Heart right ventricle (tissue), 16 donors: ENCODE results near the gene UST. TPM values are rescaled to one million over a fixed set of nuclear protein-coding genes. Genes with fewer than 3 reads are reported as not detected.

Experiments used
- ATAC-seq, 8 donors: fragments of 200-7000 bp; cut with Tn5 transposase; one replicate each; pipeline ENCODE4 v1.9.1; 2020; ENCODE audit warnings: mild to moderate bottlenecking in 8 of 8, moderate library complexity in 8 of 8, moderate number of reproducible peaks in 1 of 8
- DNase-seq, 2 donors: peaks; one replicate each; pipeline ENCODE4 v3.0.0-alpha.2; 2020
- H3K27ac ChIP-seq, 10 donors: fragments of 200-600 bp; sonication (generic) in 2 of 10; one replicate each; pipeline versions ENCODE4 v1.5.0 to v1.8.0; 2020 to 2022; ENCODE audit warnings: mild to moderate bottlenecking in 3 of 10
- H3K27me3 ChIP-seq, 7 donors: fragments of 200-600 bp; one replicate each; pipeline ENCODE4 v1.8.0; 2021 to 2022; ENCODE audit warnings: mild to moderate bottlenecking in 2 of 7
- H3K36me3 ChIP-seq, 9 donors: fragments of 200-600 bp; sonication (generic) in 1 of 9; one replicate each; pipeline versions ENCODE4 v1.5.0 to v1.8.0; 2020 to 2022; ENCODE audit warnings: mild to moderate bottlenecking in 2 of 9
- H3K4me1 ChIP-seq, 9 donors: fragments of 200-600 bp; sonication (generic) in 1 of 9; one replicate each; pipeline versions ENCODE4 v1.5.0 to v1.8.0; 2020 to 2022; ENCODE audit warnings: mild to moderate bottlenecking in 4 of 9
- H3K4me3 ChIP-seq, 10 donors: fragments of 200-600 bp; sonication (generic) in 2 of 10; one replicate each; pipeline versions ENCODE4 v1.5.0 to v1.8.0; 2020 to 2022; ENCODE audit warnings: mild to moderate bottlenecking in 7 of 10, moderate library complexity in 2 of 10
- H3K9me3 ChIP-seq, 11 donors: fragments of 200-600 bp in 10 of 11; sonication (generic) in 2 of 11; one replicate each; pipeline versions ENCODE4 v1.5.0 to v1.8.0; 2013 to 2022; ENCODE audit warnings: mild to moderate bottlenecking in 2 of 11, control low read depth in 1 of 11, moderate library complexity in 1 of 11
- WGBS, 2 donors: extraction: QIAGEN DNeasy Blood & Tissue Kit; methylation state at CpG; one replicate each; pipeline ENCODE4 v1.1.7; 2013; ENCODE audit warnings: inconsistent platforms in 1 of 2; 5-methylcytosine and 5-hydroxymethylcytosine counted together
- intact Hi-C, 10 donors: fragments of 100-400 bp; cut with DNase I; formaldehyde crosslinking; loops; one replicate each; pipeline versions ENCODE4 v1.11.1 to v1.14.2; 2022
- polyA plus RNA-seq, 2 donors: library from polyadenylated mRNA; stranded (reverse); fragments of 200-250 nt; gene quantifications; one replicate each; pipeline ENCODE4 v1.2.3, GENCODE V29; 2013
- total RNA-seq, 10 donors: library from RNA; stranded (reverse); fragmentation: NEBNext Ultra II Directional in 3 of 10; extraction: Animal tissue kit (Norgen Biotek cat#: 25700) in 3 of 10; gene quantifications; one replicate each; pipeline versions ENCODE4 v1.2.1 to v1.2.4, GENCODE V29; 2021 to 2023
- TF ChIP-seq, protein P1 (sequence below), 9 donors: fragments of 200-600 bp; sonication (generic) in 2 of 9; IDR thresholded peaks; one replicate each; pipeline versions ENCODE4 v1.5.0 to v1.8.0; 2021 to 2022; ENCODE audit warnings: antibody characterized with exemption in 9 of 9, mild to moderate bottlenecking in 5 of 9, moderate library complexity in 1 of 9
- donor health status: Arrhythmogenic right ventricular cardiomyopathy.
- donor health status: ischemic (EF 13 %, LVEDD 7.1; RV severe dilation, severe dysfunction).
- donor health status: healthy with polysubstance abuse.
- donor health status: DM: no; HTN: yes; CAD: no.
- donor health status: DM: no; HTN: no; CAD: no.
- donor health status: ischemic (EF 25% LVEDD 6.9; RV normal size, moderate dysfunction).
- donor health status: ischemic (EF 25% LVEDD 5.7; RV mildly dilated, moderate dysfunction).
- donor health status: healthy.
- donor health status: DM: yes; HTN: yes; CAD: no.
- donor health status: Ischemic cardiomyopathy.
- donor health status: ischemic (EF 35%, LVEDD 5.7; RV mildly dilated, moderate dysfunction).
- donor health status: nonischemic (EF 11% LVEDD 7.7; RV severe dilation, severe dysfunction).
- donor health status: DM: yes; HTN: yes; CAD: no.
- donor health status: PGD.
- donor health status: ischemic (EF 29% LVEDD 5.4; RV normal size, mild dysfunction).
- donor health status: nonischemic (EF 23%, LVEDD 6.1; RV moderate dilation, normal function).

The UST gene
- total and polyA plus RNA-seq, 12 donors, result 1.6 to 4.1 (median 2.3) TPM

- ATAC-seq, result no peak
- Histone ChIP-seq H3K4me3 (no peak overlapping the region), H3K36me3 (no peaks in the 10 kb centered on the region), H3K27me3 (no peaks in the 10 kb centered on the region), H3K27ac (no peak overlapping the region), H3K4me1 (peaks cover 0 to 8% (median 0%) of the 10 kb centered on the region in 9 donors), H3K9me3 (peaks cover 0 to 22% (median 6%) of the 10 kb centered on the region in 11 donors)
- WGBS, 2 donors, result 94 to 95% methylated on average over 1 of the region's 1 CpG
- TF ChIP-seq, protein P1, sequence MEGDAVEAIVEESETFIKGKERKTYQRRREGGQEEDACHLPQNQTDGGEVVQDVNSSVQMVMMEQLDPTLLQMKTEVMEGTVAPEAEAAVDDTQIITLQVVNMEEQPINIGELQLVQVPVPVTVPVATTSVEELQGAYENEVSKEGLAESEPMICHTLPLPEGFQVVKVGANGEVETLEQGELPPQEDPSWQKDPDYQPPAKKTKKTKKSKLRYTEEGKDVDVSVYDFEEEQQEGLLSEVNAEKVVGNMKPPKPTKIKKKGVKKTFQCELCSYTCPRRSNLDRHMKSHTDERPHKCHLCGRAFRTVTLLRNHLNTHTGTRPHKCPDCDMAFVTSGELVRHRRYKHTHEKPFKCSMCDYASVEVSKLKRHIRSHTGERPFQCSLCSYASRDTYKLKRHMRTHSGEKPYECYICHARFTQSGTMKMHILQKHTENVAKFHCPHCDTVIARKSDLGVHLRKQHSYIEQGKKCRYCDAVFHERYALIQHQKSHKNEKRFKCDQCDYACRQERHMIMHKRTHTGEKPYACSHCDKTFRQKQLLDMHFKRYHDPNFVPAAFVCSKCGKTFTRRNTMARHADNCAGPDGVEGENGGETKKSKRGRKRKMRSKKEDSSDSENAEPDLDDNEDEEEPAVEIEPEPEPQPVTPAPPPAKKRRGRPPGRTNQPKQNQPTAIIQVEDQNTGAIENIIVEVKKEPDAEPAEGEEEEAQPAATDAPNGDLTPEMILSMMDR (IDR thresholded peaks at IDR 0.05), result no peak
- intact Hi-C loops, result no loop called here
- DNase-seq, result no peak
These were observed 33.6 kb upstream of the UST start for GRCh38 chr6:148713033-148713738.

DNA sequence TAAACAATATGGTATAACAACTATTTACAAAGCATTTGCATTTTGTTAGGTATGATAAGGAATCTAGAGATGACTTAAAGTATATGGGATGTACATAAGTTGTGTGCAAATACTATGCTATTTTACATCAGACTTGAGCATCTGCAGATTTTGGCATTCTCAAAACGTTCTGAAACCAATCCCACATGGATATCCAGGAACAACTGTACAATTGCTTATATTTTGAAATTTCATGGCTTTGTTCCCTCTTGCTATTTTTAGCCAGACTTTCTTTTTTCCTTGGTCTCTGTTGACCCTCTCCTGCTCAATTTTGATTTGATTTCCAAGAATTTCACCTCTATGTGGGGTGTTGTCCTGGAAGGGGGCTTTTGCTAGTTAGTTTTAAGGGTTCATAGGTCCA lies 32.9 kb upstream of the UST start:
- Histone ChIP-seq H3K9me3 (peaks cover 0 to 22% (median 6%) of the 10 kb centered on the region in 11 donors), H3K27me3 (no peaks in the 10 kb centered on the region), H3K4me1 (peaks cover 0 to 5% (median 0%) of the 10 kb centered on the region in 9 donors), H3K4me3 (no peak overlapping the region), H3K36me3 (no peaks in the 10 kb centered on the region), H3K27ac (no peak overlapping the region)
- ATAC-seq (no peak), DNase-seq (no peak)
- TF ChIP-seq, protein P1 (IDR thresholded peaks at IDR 0.05), result no peak
- intact Hi-C loops, result no loop called here
- 31 to 33% methylated on average over 1 of the region's 1 CpG for WGBS, 2 donors

DNA sequence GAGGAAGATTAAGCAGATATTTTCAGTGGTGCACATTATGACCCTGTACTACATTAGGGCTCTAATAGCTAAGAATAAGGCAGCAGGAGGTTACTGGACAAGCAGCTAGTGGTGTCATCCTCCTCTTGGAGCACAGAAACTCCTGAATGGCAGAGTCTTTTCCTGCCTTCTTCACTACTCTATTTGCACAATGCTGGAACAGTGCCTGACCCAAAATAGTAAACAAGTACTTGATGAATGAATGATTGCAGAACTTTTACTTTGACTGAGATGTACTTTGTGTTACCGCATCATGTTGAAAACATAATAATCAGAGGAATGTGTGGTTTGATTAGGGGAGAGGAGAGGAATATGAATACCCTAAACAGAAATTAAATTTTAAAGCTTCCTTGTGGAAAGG lies 30.0 kb upstream of the UST start:
- no peak for ATAC-seq
- no peak for DNase-seq
- TF ChIP-seq, protein P1 (IDR thresholded peaks at IDR 0.05), result no peak
- Histone ChIP-seq H3K27ac (no peak overlapping the region), H3K27me3 (no peaks in the 10 kb centered on the region), H3K9me3 (peaks cover 0 to 22% (median 6%) of the 10 kb centered on the region in 11 donors), H3K4me3 (no peak overlapping the region), H3K4me1 (no peaks in the 10 kb centered on the region), H3K36me3 (no peaks in the 10 kb centered on the region)
- 3 to 41% methylated on average over 1 of the region's 1 CpG for WGBS, 2 donors
- intact Hi-C loops, result no loop called here

DNA sequence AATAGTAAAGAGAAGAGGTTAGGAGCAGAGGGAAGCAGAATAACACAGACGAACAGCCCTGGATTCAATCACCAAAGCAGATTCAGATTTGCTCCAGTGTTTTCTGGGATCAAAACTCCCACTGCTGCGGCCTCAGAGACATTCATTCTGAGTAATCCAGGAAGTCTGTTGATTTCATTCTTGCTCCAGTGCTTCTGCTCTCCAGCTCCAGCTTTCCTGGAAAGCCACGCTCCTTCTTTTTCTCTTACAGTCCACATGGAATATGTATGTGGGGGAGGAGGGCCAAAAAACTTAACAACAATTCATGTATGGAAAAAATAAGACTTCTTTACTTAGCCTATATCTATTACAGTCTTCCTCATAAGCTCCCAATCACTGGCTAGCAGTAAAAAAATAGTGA lies 26.4 kb upstream of the UST start:
- TF ChIP-seq, protein P1 (IDR thresholded peaks at IDR 0.05), result no peak
- Histone ChIP-seq H3K4me3 (no peak overlapping the region), H3K27me3 (no peaks in the 10 kb centered on the region), H3K27ac (no peak overlapping the region), H3K4me1 (no peaks in the 10 kb centered on the region), H3K9me3 (peaks cover 0 to 3% (median 0%) of the 10 kb centered on the region in 11 donors), H3K36me3 (no peaks in the 10 kb centered on the region)
- WGBS, 2 donors, result 54 to 57% methylated on average over 3 of the region's 3 CpGs
- no peak for DNase-seq
- intact Hi-C loops, result no loop called here
- no peak for ATAC-seq
